HEK293T (cell line): Measurements from ENCODE around the gene PITRM1.

ENCODE experiments used
- CTCF ChIA-PET: fragments of 350-600 bp; formaldehyde crosslinking; extraction: SDS; loops from one replicate; lab custom pipeline; 2021; ENCODE audit warnings: antibody characterized with exemption, inconsistent platforms; lab: Yijun Ruan, JAX
- POLR2A ChIA-PET: fragments of 350-600 bp; formaldehyde crosslinking; extraction: SDS; loops from one replicate; lab custom pipeline; 2020; ENCODE audit warnings: antibody characterized with exemption, inconsistent platforms; lab: Yijun Ruan, JAX
- DNase-seq: peaks from one replicate; pipeline ENCODE4 v3.0.0; 2012; ENCODE audit warnings: mixed read lengths; ENCODE audit errors: extremely low spot score
- ARNT ChIP-seq: fragments of 450-650 bp; IDR thresholded peaks from 2 replicates; pipeline ENCODE4 v1.6.1; 2017; ENCODE audit warnings: mild to moderate bottlenecking
- BHLHE40 ChIP-seq: fragments of 450-650 bp; IDR thresholded peaks from 2 replicates; pipeline ENCODE4 v1.6.1; 2016; ENCODE audit warnings: mild to moderate bottlenecking, moderate library complexity, borderline replicate concordance
- CTBP1 ChIP-seq: fragments of 450-650 bp; IDR thresholded peaks from 2 replicates; pipeline ENCODE4 v1.6.1; 2016; ENCODE audit warnings: borderline replicate concordance
- ELF4 ChIP-seq: fragments of 450-650 bp; IDR thresholded peaks from 2 replicates; pipeline ENCODE4 v1.6.1; 2017; ENCODE audit warnings: antibody characterized with exemption
- FOXA1 ChIP-seq: fragments of 450-650 bp; IDR thresholded peaks from 2 replicates; pipeline ENCODE4 v1.6.1; 2016; ENCODE audit warnings: mild to moderate bottlenecking
- FOXK2 ChIP-seq: fragments of 450-650 bp; IDR thresholded peaks from 2 replicates; pipeline ENCODE4 v1.6.1; 2016; ENCODE audit warnings: mild to moderate bottlenecking
- FOXM1 ChIP-seq: fragments of 450-650 bp; IDR thresholded peaks from 2 replicates; pipeline ENCODE4 v1.6.1; 2017; ENCODE audit warnings: mild to moderate bottlenecking, borderline replicate concordance
- HDGF ChIP-seq: fragments of 450-650 bp; IDR thresholded peaks from 2 replicates; pipeline ENCODE4 v1.6.1; 2017; ENCODE audit warnings: antibody characterized with exemption, borderline replicate concordance
- L3MBTL2 ChIP-seq: fragments of 450-650 bp; conservative IDR thresholded peaks from 2 replicates; pipeline ENCODE4 v1.6.1; 2016; ENCODE audit warnings: mild to moderate bottlenecking
- LEF1 ChIP-seq: fragments of 450-650 bp; IDR thresholded peaks from 2 replicates; pipeline ENCODE4 v1.6.1; 2017; ENCODE audit warnings: mild to moderate bottlenecking, borderline replicate concordance
- NFRKB ChIP-seq: fragments of 450-650 bp; IDR thresholded peaks from 2 replicates; pipeline ENCODE4 v1.6.1; 2016; ENCODE audit warnings: mild to moderate bottlenecking, moderate library complexity
- SP1 ChIP-seq: fragments of 450-650 bp; IDR thresholded peaks from 2 replicates; pipeline ENCODE4 v1.6.1; 2017
- SUZ12 ChIP-seq: fragments of 450-650 bp; IDR thresholded peaks from 2 replicates; pipeline ENCODE4 v1.6.1; 2016; ENCODE audit warnings: mild to moderate bottlenecking
- TARDBP ChIP-seq: fragments of 450-650 bp; IDR thresholded peaks from 2 replicates; pipeline ENCODE4 v1.6.1; 2016
- ZNF384 ChIP-seq: fragments of 450-650 bp; IDR thresholded peaks from 2 replicates; pipeline ENCODE4 v1.6.1; 2016
- TF ChIP-seq, protein P1 (sequence below): fragments of 450-650 bp; IDR thresholded peaks from 2 replicates; pipeline ENCODE4 v1.6.1; 2016

Gene PITRM1

GRCh38 chr10:3186368-3186767 is 13.8 kb upstream of the PITRM1 start:
- POLR2A ChIA-PET: no interaction called here
- DNase-seq: no peak
- no peak for TF ChIP-seq FOXK2
- no peak for TF ChIP-seq FOXA1
- no peak for TF ChIP-seq ZNF384
- no peak for TF ChIP-seq NFRKB
- no peak for TF ChIP-seq LEF1
- no peak for TF ChIP-seq ELF4
- TF ChIP-seq SP1: no peak
- TF ChIP-seq CTBP1: no peak
- no peak for TF ChIP-seq FOXM1
- TF ChIP-seq BHLHE40: no peak
- TF ChIP-seq HDGF: no peak
- TF ChIP-seq L3MBTL2: no peak
- TF ChIP-seq ARNT: no peak
- no peak for TF ChIP-seq SUZ12
- TF ChIP-seq, protein P1, sequence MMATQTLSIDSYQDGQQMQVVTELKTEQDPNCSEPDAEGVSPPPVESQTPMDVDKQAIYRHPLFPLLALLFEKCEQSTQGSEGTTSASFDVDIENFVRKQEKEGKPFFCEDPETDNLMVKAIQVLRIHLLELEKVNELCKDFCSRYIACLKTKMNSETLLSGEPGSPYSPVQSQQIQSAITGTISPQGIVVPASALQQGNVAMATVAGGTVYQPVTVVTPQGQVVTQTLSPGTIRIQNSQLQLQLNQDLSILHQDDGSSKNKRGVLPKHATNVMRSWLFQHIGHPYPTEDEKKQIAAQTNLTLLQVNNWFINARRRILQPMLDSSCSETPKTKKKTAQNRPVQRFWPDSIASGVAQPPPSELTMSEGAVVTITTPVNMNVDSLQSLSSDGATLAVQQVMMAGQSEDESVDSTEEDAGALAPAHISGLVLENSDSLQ: no peak
- CTCF ChIA-PET: no interaction called here

- TF ChIP-seq SUZ12 (no peak), HDGF (no peak), BHLHE40 (no peak), SP1 (no peak), ARNT (no peak), FOXA1 (no peak), NFRKB (no peak), CTBP1 (no peak), ZNF384 (no peak)
- DNase-seq: no peak
- ChIA-PET CTCF (no interaction called here), POLR2A (no interaction called here)
These were observed 12.8 kb upstream of the PITRM1 start for GRCh38 chr10:3185386-3185785.

DNA sequence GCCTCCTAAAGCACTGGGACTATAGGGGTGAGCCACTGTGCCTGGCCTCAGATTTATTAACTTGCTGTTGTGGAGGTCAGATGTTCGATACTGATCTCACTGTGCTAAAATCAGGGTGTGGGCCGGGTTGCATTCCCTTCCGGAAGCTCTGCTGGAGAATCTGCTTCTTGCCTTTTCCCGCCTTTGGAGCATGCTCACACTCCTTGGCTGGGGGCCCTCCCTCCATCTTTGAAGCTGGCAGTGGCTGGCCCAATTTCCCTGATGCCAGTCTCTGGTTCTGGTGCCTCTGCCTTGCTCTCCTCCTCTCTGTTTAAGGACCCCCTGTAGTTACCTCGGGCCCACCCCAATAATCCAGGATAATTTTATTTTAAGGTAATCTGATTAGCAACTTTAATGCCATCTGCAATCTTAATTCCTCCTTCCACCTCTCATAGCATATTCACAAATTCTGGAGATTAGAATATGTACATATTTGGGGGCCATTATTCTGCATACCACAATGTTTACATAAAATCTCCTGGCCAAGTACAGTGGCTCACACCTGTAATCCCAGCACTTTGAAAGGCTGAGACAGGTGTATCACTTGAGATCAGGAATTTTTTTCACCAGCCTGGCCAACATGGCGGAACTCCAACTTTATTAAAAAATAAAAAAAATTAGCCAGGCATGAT is 7.9 kb upstream of the PITRM1 start:
- ChIA-PET POLR2A (interaction anchor here (1.2 kb wide), 1 partner anchor 8 kb away, joined by 3 read pairs; the partner anchor contains the start of gene PITRM1), CTCF (no interaction called here)
- TF ChIP-seq FOXM1 (no peak), SP1 (no peak), L3MBTL2 (peak; percentile 43; the same call in 1 of the 2 replicates)
- no peak for DNase-seq

- POLR2A ChIA-PET: no interaction called here
- DNase-seq: no peak
- CTCF ChIA-PET: no interaction called here
- no peak for TF ChIP-seq HDGF
- no peak for TF ChIP-seq ZNF384
- no peak for TF ChIP-seq FOXK2
- no peak for TF ChIP-seq BHLHE40
- TF ChIP-seq TARDBP: no peak
- TF ChIP-seq SUZ12: no peak
- TF ChIP-seq FOXA1: no peak
- no peak for TF ChIP-seq SP1
- no peak for TF ChIP-seq CTBP1
- no peak for TF ChIP-seq ELF4
- TF ChIP-seq LEF1: no peak
- TF ChIP-seq, protein P1: no peak
- no peak for TF ChIP-seq NFRKB
- no peak for TF ChIP-seq FOXM1
- TF ChIP-seq ARNT: no peak
- no peak for TF ChIP-seq L3MBTL2
These were observed 6.6 kb upstream of the PITRM1 start for GRCh38 chr10:3179174-3179573.

- ChIA-PET POLR2A (no interaction called here), CTCF (no interaction called here)
- TF ChIP-seq FOXK2 (no peak), FOXM1 (no peak), CTBP1 (no peak), ZNF384 (no peak), ARNT (no peak), HDGF (no peak), FOXA1 (no peak), BHLHE40 (no peak), LEF1 (no peak), L3MBTL2 (no peak), TARDBP (no peak), NFRKB (no peak), SP1 (no peak), SUZ12 (no peak), ELF4 (no peak)
- TF ChIP-seq, protein P1: no peak
- no peak for DNase-seq
These were observed 5.5 kb upstream of the PITRM1 start for GRCh38 chr10:3178042-3178441.

GRCh38 chr10:3173171-3173878 is 743 bp upstream of the PITRM1 start:
- ChIA-PET POLR2A (interaction anchor here (0.6 to 1.3 kb wide), 7 partner anchors 8 to 89 kb away, joined by 3 to 6 read pairs (median 3); no protein-coding TSS in a partner anchor), CTCF (no interaction called here)
- TF ChIP-seq BHLHE40 (no peak), L3MBTL2 (no peak), SP1 (peak; percentile 78), FOXM1 (no peak), SUZ12 (no peak), CTBP1 (no peak)
- TF ChIP-seq, protein P1: no peak
- DNase-seq: peak; percentile 73
